Progenitor cell of endocrine pancreas (in vitro differentiated cells): ENCODE data around the gene ATP8A2. TPM values are rescaled to one million over a fixed set of nuclear protein-coding genes. Genes with fewer than 3 reads are reported as not detected.

ENCODE experiments used
- DNase-seq: peaks from one replicate; pipeline ENCODE4 v3.0.0; 2021; ENCODE audit warnings: low spot score; ENCODE audit not compliant: unreplicated experiment
- H3K27ac Mint-ChIP-seq: 2 replicates; pipeline ENCODE4 v1.8.0; 2021; ENCODE audit warnings: mild to moderate bottlenecking, moderate library complexity, mixed read lengths
- H3K27me3 Mint-ChIP-seq: 2 replicates; pipeline ENCODE4 v1.8.0; 2021; ENCODE audit warnings: mixed read lengths
- H3K36me3 Mint-ChIP-seq: 2 replicates; pipeline ENCODE4 v1.8.0; 2022; ENCODE audit warnings: mixed read lengths; ENCODE audit not compliant: insufficient read depth
- H3K4me1 Mint-ChIP-seq: 2 replicates; pipeline ENCODE4 v1.8.0; 2021; ENCODE audit warnings: low read depth, mixed read lengths
- H3K4me3 Mint-ChIP-seq: 2 replicates; pipeline ENCODE4 v1.8.0; 2021; ENCODE audit warnings: low read depth, mild to moderate bottlenecking, moderate library complexity, mixed read lengths
- H3K9me3 Mint-ChIP-seq: 2 replicates; pipeline ENCODE4 v1.8.0; 2021; ENCODE audit warnings: low read depth, mixed read lengths
- CTCF ChIP-seq: fragments of 200-600 bp; sonication (generic); IDR thresholded peaks from one replicate; pipeline ENCODE4 v1.5.0; 2021; ENCODE audit warnings: antibody characterized with exemption, mild to moderate bottlenecking; ENCODE audit not compliant: unreplicated experiment
- total RNA-seq: library from RNA; stranded (reverse); gene quantifications from 2 replicates; pipeline ENCODE4 v1.2.1, GENCODE V29; 2021

Gene ATP8A2
- total RNA-seq, 1 donor from 2014 or later = 0.38 TPM

GRCh38 chr13:25645681-25646080 is 273.9 kb downstream of the ATP8A2 start:
- no peak for DNase-seq
- no peak for TF ChIP-seq CTCF
- H3K4me3 Mint-ChIP-seq = no peak overlapping the region
- H3K27me3 Mint-ChIP-seq = no peaks in the 10 kb centered on the region
- peaks cover 6% of the 10 kb centered on the region for H3K36me3 Mint-ChIP-seq
- H3K4me1 Mint-ChIP-seq = peaks cover 12% of the 10 kb centered on the region
- peaks cover 41% of the 10 kb centered on the region for H3K9me3 Mint-ChIP-seq
- no peak overlapping the region for H3K27ac Mint-ChIP-seq

GRCh38 chr13:25649001-25649633 is 277.3 kb downstream of the ATP8A2 start:
- peaks cover 4% of the 10 kb centered on the region for H3K36me3 Mint-ChIP-seq
- H3K9me3 Mint-ChIP-seq = peaks cover 25% of the 10 kb centered on the region
- peaks cover 17% of the 10 kb centered on the region for H3K4me1 Mint-ChIP-seq
- no peak for TF ChIP-seq CTCF
- no peak overlapping the region for H3K4me3 Mint-ChIP-seq
- H3K27ac Mint-ChIP-seq = peak overlapping the region; percentile 86
- DNase-seq = no peak
- no peaks in the 10 kb centered on the region for H3K27me3 Mint-ChIP-seq

GRCh38 chr13:25652764-25653163 is 281.0 kb downstream of the ATP8A2 start:
- H3K36me3 Mint-ChIP-seq = peaks cover 2% of the 10 kb centered on the region
- no peak for DNase-seq
- H3K27ac Mint-ChIP-seq = no peak overlapping the region
- H3K4me3 Mint-ChIP-seq = no peak overlapping the region
- H3K9me3 Mint-ChIP-seq = peaks cover 8% of the 10 kb centered on the region
- no peak for TF ChIP-seq CTCF
- H3K27me3 Mint-ChIP-seq = no peaks in the 10 kb centered on the region
- peaks cover 17% of the 10 kb centered on the region for H3K4me1 Mint-ChIP-seq

- H3K9me3 Mint-ChIP-seq = no peaks in the 10 kb centered on the region
- no peak overlapping the region for H3K4me3 Mint-ChIP-seq
- no peak for DNase-seq
- H3K36me3 Mint-ChIP-seq = no peaks in the 10 kb centered on the region
- no peaks in the 10 kb centered on the region for H3K27me3 Mint-ChIP-seq
- no peak for TF ChIP-seq CTCF
- H3K27ac Mint-ChIP-seq = no peak overlapping the region
- peaks cover 19% of the 10 kb centered on the region for H3K4me1 Mint-ChIP-seq
These were observed 282.5 kb downstream of the ATP8A2 start for GRCh38 chr13:25654322-25654721.

GRCh38 chr13:25657157-25657556 is 285.4 kb downstream of the ATP8A2 start:
- DNase-seq = no peak
- Mint-ChIP-seq H3K27ac (no peak overlapping the region), H3K4me1 (peaks cover 17% of the 10 kb centered on the region), H3K27me3 (peaks cover 6% of the 10 kb centered on the region), H3K4me3 (no peak overlapping the region), H3K36me3 (no peaks in the 10 kb centered on the region), H3K9me3 (no peaks in the 10 kb centered on the region)
- no peak for TF ChIP-seq CTCF
